IMR-90 (cell line): ENCODE results near the gene CLCN4. TPM values are rescaled to one million over a fixed set of nuclear protein-coding genes. Genes with fewer than 3 reads are reported as not detected.

Experiments
- ATAC-seq: fragments of 200-7000 bp; cut with Tn5 transposase; 2 replicates; pipeline ENCODE4 v1.9.1; 2020; ENCODE audit warnings: low read depth, mild to moderate bottlenecking, moderate library complexity
- BruUV-seq: library from RNA; stranded (reverse); fragments of 400-500 nt; replicated peaks from 2 replicates; lab custom pipeline; 2021; lab: Mats Ljungman, UMichigan
- CTCF ChIA-PET: fragments of 300-600 bp; formaldehyde crosslinking; extraction: SDS; loops from one replicate; lab custom pipeline; 2021; ENCODE audit warnings: antibody characterized with exemption; lab: Yijun Ruan, JAX
- POLR2A ChIA-PET: fragments of 300-600 bp; sonication (Branson Sonifier 250); formaldehyde crosslinking; loops from one replicate; lab custom pipeline; 2022; ENCODE audit warnings: antibody characterized with exemption; ENCODE audit not compliant: unreplicated experiment; lab: Charles Lee
- DNase-seq: peaks from one replicate; pipeline ENCODE4 v3.0.0; 2013
- H2AFZ ChIP-seq: replicated peaks from 2 replicates; pipeline ENCODE3; 2013; ENCODE audit warnings: low read length, mild to moderate bottlenecking; ENCODE audit not compliant: poor library complexity
- H2AK5ac ChIP-seq: 2 replicates; pipeline ENCODE4 v1.6.1; 2013; ENCODE audit warnings: low read depth, low read length, inconsistent platforms
- H2AK9ac ChIP-seq: replicated peaks from 2 replicates; pipeline ENCODE3; 2013; ENCODE audit warnings: mild to moderate bottlenecking, low read depth, low read length, moderate library complexity; ENCODE audit not compliant: poor library complexity
- H2BK120ac ChIP-seq: 2 replicates; pipeline ENCODE4 v1.6.1; 2013; ENCODE audit warnings: low read depth, low read length, inconsistent platforms
- H2BK15ac ChIP-seq: 3 replicates; pipeline ENCODE4 v1.6.1; 2013; ENCODE audit warnings: low read depth, low read length, inconsistent platforms
- H2BK20ac ChIP-seq: 2 replicates; pipeline ENCODE4 v1.6.1; 2013; ENCODE audit warnings: low read depth, mild to moderate bottlenecking, inconsistent platforms, low read length, moderate library complexity
- H2BK5ac ChIP-seq: 2 replicates; pipeline ENCODE4 v1.6.1; 2013; ENCODE audit warnings: mild to moderate bottlenecking, low read depth, low read length, inconsistent platforms; ENCODE audit not compliant: poor library complexity, severe bottlenecking
- H3K14ac ChIP-seq: replicated peaks from 2 replicates; pipeline ENCODE4 v1.6.1; 2013; ENCODE audit warnings: low read depth, low read length, inconsistent platforms
- H3K18ac ChIP-seq: 2 replicates; pipeline ENCODE4 v1.6.1; 2013; ENCODE audit warnings: low read depth, low read length, control low read depth
- H3K23ac ChIP-seq: 2 replicates; pipeline ENCODE4 v1.6.1; 2013; ENCODE audit warnings: low read depth, low read length, inconsistent platforms
- H3K27ac ChIP-seq: 2 replicates; pipeline ENCODE4 v1.5.1; 2013; ENCODE audit warnings: mild to moderate bottlenecking, control low read depth, low read length; ENCODE audit not compliant: insufficient read depth
- H3K27me3 ChIP-seq: 2 replicates; pipeline ENCODE4 v1.6.1; 2013; ENCODE audit warnings: low read length; ENCODE audit not compliant: control insufficient read depth, insufficient read depth
- H3K36me3 ChIP-seq: 2 replicates; pipeline ENCODE4 v1.6.1; 2013; ENCODE audit warnings: low read length, mixed read lengths; ENCODE audit not compliant: control insufficient read depth, insufficient read depth
- H3K4ac ChIP-seq: 2 replicates; pipeline ENCODE4 v1.6.1; 2013; ENCODE audit warnings: low read depth, low read length, inconsistent platforms
- H3K4me1 ChIP-seq: 2 replicates; pipeline ENCODE4 v1.6.1; 2013; ENCODE audit warnings: low read length, mixed read lengths; ENCODE audit not compliant: control insufficient read depth, insufficient read depth
- H3K4me2 ChIP-seq: 2 replicates; pipeline ENCODE4 v1.6.1; 2013; ENCODE audit warnings: low read depth, mild to moderate bottlenecking, control low read depth, low read length, moderate library complexity
- H3K4me3 ChIP-seq: 2 replicates; pipeline ENCODE4 v1.5.1; 2013; ENCODE audit warnings: low read depth, mild to moderate bottlenecking, control low read depth, low read length, moderate library complexity; ENCODE audit not compliant: insufficient read depth
- H3K56ac ChIP-seq: 2 replicates; pipeline ENCODE4 v1.6.1; 2013; ENCODE audit warnings: low read length, inconsistent platforms; ENCODE audit not compliant: insufficient read depth; ENCODE audit errors: extremely low read depth
- H3K79me1 ChIP-seq, 2 experiments: 2 replicates each; pipeline ENCODE4 v1.6.1; 2013; ENCODE audit warnings: low read length in 2 of 2, inconsistent platforms in 1 of 2, low read depth in 1 of 2
- H3K9ac ChIP-seq: 2 replicates; pipeline ENCODE4 v1.6.1; 2013; ENCODE audit warnings: low read depth, low read length, control low read depth
- H3K9me1 ChIP-seq: 2 replicates; pipeline ENCODE4 v1.6.1; 2013; ENCODE audit warnings: low read length, inconsistent platforms; ENCODE audit not compliant: insufficient read depth
- H3K9me3 ChIP-seq: 2 replicates; pipeline ENCODE4 v1.6.1; 2013; ENCODE audit warnings: low read length; ENCODE audit not compliant: control insufficient read depth, insufficient read depth
- H4K20me1 ChIP-seq: 2 replicates; pipeline ENCODE4 v1.6.1; 2013; ENCODE audit warnings: low read length, inconsistent platforms; ENCODE audit not compliant: insufficient read depth
- H4K5ac ChIP-seq: 2 replicates; pipeline ENCODE4 v1.6.1; 2013; ENCODE audit warnings: mild to moderate bottlenecking, low read depth, low read length, control low read depth
- H4K8ac ChIP-seq, 2 experiments: 2 replicates each; pipeline ENCODE4 v1.6.1; 2013; ENCODE audit warnings: low read depth in 2 of 2, low read length in 2 of 2, control low read depth in 1 of 2, inconsistent platforms in 1 of 2
- H4K91ac ChIP-seq: 2 replicates; pipeline ENCODE4 v1.6.1; 2013; ENCODE audit warnings: low read depth, low read length, inconsistent platforms; ENCODE audit not compliant: insufficient read depth
- BHLHE40 ChIP-seq: fragments of 150-350 bp; IDR thresholded peaks from 2 replicates; pipeline ENCODE4 v1.6.1; 2016; ENCODE audit warnings: mild to moderate bottlenecking, low read depth, low read length
- CTCF ChIP-seq: conservative IDR thresholded peaks from 2 replicates; pipeline ENCODE4 v1.5.1; 2012; ENCODE audit warnings: mild to moderate bottlenecking, low read depth, low read length, improper control_type of control experiment
- ELK1 ChIP-seq: fragments of 150-350 bp; IDR thresholded peaks from 2 replicates; pipeline ENCODE4 v1.6.1; 2016; ENCODE audit warnings: low read depth, mild to moderate bottlenecking, low read length, moderate library complexity, borderline replicate concordance
- FOS ChIP-seq: fragments of 150-350 bp; IDR thresholded peaks from 2 replicates; pipeline ENCODE4 v1.6.1; 2016; ENCODE audit warnings: low read depth, low read length
- MXI1 ChIP-seq: IDR thresholded peaks from 2 replicates; pipeline ENCODE4 v1.6.1; 2012; ENCODE audit warnings: low read depth, mild to moderate bottlenecking, low read length, moderate library complexity, borderline replicate concordance
- NFE2L2 ChIP-seq: fragments of 150-350 bp; IDR thresholded peaks from 2 replicates; pipeline ENCODE4 v1.6.1; 2016; ENCODE audit warnings: low read depth, mild to moderate bottlenecking, low read length
- POLR2A ChIP-seq: IDR thresholded peaks from 2 replicates; pipeline ENCODE4 v1.6.1; 2012; ENCODE audit warnings: mild to moderate bottlenecking, low read depth, low read length
- WGBS, 2 experiments: methylation state at CpG; one replicate each; pipeline versions ENCODE4 v1.1.5 to v1.1.7; 2013; ENCODE audit warnings: missing lambda C conversion rate in 2 of 2; ENCODE audit not compliant: insufficient read length in 1 of 2; ENCODE audit errors: extremely low coverage in 2 of 2; 5-methylcytosine and 5-hydroxymethylcytosine counted together
- dilution Hi-C: fragments of 300-500 bp; cut with HindIII; formaldehyde crosslinking; loops from one replicate; pipeline ENCODE4 v1.14.3; 2018; ENCODE audit warnings: low sequenced_read_pairs; ENCODE audit not compliant: unreplicated experiment
- in situ Hi-C: fragments of 300-500 bp; cut with MboI; formaldehyde crosslinking; loops from 3 replicates; pipeline ENCODE4 v1.14.3; 2019; ENCODE audit warnings: low sequenced_read_pairs, inconsistent platforms, mixed read lengths
- intact Hi-C: fragments of 100-400 bp; cut with micrococcal nuclease; formaldehyde crosslinking; loops from 2 replicates; pipeline ENCODE4 v1.10.0; 2022
- polyA plus RNA-seq, 3 experiments: library from polyadenylated mRNA; depleted of rRNA; stranded (reverse); fragments of >200 nt; gene quantifications; 2 replicates each; pipeline ENCODE4 v1.2.3, GENCODE V29; 2012; ENCODE audit warnings: low replicate concordance in 1 of 3
- total RNA-seq: library from RNA; depleted of rRNA; stranded (reverse); fragments of >200 nt; gene quantifications from 2 replicates; pipeline ENCODE4 v1.2.3, GENCODE V29; 2012

The CLCN4 gene
- total and polyA plus RNA-seq, 2 of the 4 experiments (the other 2 are of a cell fraction), result 2.2 to 4.5 TPM

- Histone ChIP-seq H3K27ac (no peak overlapping the region), H3K9me3 (no peaks in the 10 kb centered on the region), H2BK5ac (no peak overlapping the region), H3K23ac (no peak overlapping the region), H3K14ac (no peak overlapping the region), H3K18ac (no peak overlapping the region), H3K9me1 (no peaks in the 10 kb centered on the region), H3K4me1 (no peaks in the 10 kb centered on the region), H2BK15ac (no peak overlapping the region), H4K8ac (no peak overlapping the region), H2BK120ac (no peak overlapping the region), H2AK5ac (no peak overlapping the region), H3K4ac (no peak overlapping the region), H4K91ac (no peak overlapping the region), H2AFZ (no peak overlapping the region), H3K4me2 (no peak overlapping the region), H2BK20ac (no peak overlapping the region), H3K4me3 (no peak overlapping the region), H3K56ac (no peak overlapping the region), H3K9ac (no peak overlapping the region), H3K36me3 (no peaks in the 10 kb centered on the region), H4K5ac (no peak overlapping the region), H3K79me1 (no peaks in the 10 kb centered on the region), H2AK9ac (no peak overlapping the region), H3K27me3 (no peaks in the 10 kb centered on the region), H4K20me1 (no peaks in the 10 kb centered on the region)
- 75% methylated on average over 5 of the region's 6 CpGs; no CpG with 5 or more reads in 1 of the 2 experiments for WGBS, 2 experiments
- no TSS peak for BruUV-seq
- in situ Hi-C loops, result no loop called here
- DNase-seq, result no peak
- dilution Hi-C loops, result no loop called here
- ChIA-PET CTCF (no interaction called here), POLR2A (no interaction called here)
- ATAC-seq, result no peak
- TF ChIP-seq BHLHE40 (no peak), ELK1 (no peak), CTCF (no peak), POLR2A (no peak), MXI1 (no peak), NFE2L2 (no peak), FOS (no peak)
- intact Hi-C loops, result no loop called here
Measured at GRCh38 chrX:10221651-10222050, 64.9 kb downstream of the CLCN4 start.
